ENCODE results near the gene OTOP2. TPM values are rescaled to one million over a fixed set of nuclear protein-coding genes. Genes with fewer than 3 reads are reported as not detected.

OTOP2 gene
- total and polyA plus RNA-seq, 9 of the 15 experiments (the other 6 are each of a cell fraction or from before 2014, with no cell fraction given): 0.04 to 0.36 (median 0.14) TPM; not detected in 1

- TF ChIP-seq TCFL5 (CRISPR knock-in tag; conservative IDR thresholded peaks at IDR 0.05) (no peak), NUFIP1 (IDR thresholded peaks at IDR 0.05; ENCODE audit: partially characterized antibody) (no peak), CHD2 (IDR thresholded peaks at IDR 0.05; ENCODE audit: low read depth, low read length) (no peak), BRD9 (IDR thresholded peaks at IDR 0.05; ENCODE audit: low read depth, partially characterized antibody) (peak; percentile 45), JUN (IDR thresholded peaks at IDR 0.05; ENCODE audit: borderline replicate concordance, low read depth, low read length) (peak; percentile 54; the same call in 1 of the 2 replicates), JUN (CRISPR knock-in tag; IDR thresholded peaks at IDR 0.05; ENCODE audit: borderline replicate concordance) (no peak), ILK (tag; IDR thresholded peaks at IDR 0.05; ENCODE audit: borderline replicate concordance, low read depth) (no peak), STAG1 (CRISPR knock-in tag; IDR thresholded peaks at IDR 0.05; ENCODE audit: borderline replicate concordance) (peak; percentile 93), ZNF766 (CRISPR knock-in tag; conservative IDR thresholded peaks at IDR 0.05) (no peak), CREB5 (CRISPR knock-in tag; IDR thresholded peaks at IDR 0.05) (no peak), ETV5 (CRISPR knock-in tag; IDR thresholded peaks at IDR 0.05; ENCODE audit: low read depth) (no peak), SREBF1 (IDR thresholded peaks at IDR 0.05; ENCODE audit: borderline replicate concordance, low read depth, low read length) (peak; percentile 63; the same call in 1 of the 2 replicates), SPI1 (IDR thresholded peaks at IDR 0.05; ENCODE audit: borderline replicate concordance, low read depth, low read length) (no peak), DACH1 (IDR thresholded peaks at IDR 0.05; ENCODE audit: partially characterized antibody) (no peak), JUNB (CRISPR knock-in tag; conservative IDR thresholded peaks at IDR 0.05) (no peak), PRDM10 (IDR thresholded peaks at IDR 0.05; ENCODE audit: partially characterized antibody) (peak; percentile 21), ZNF717 (CRISPR knock-in tag; IDR thresholded peaks at IDR 0.05) (no peak), THRAP3 (IDR thresholded peaks at IDR 0.05; ENCODE audit: borderline replicate concordance) (no peak), UBTF (IDR thresholded peaks at IDR 0.05; ENCODE audit: borderline replicate concordance in 1 of 2, low read depth in 2 of 2, low read length in 2 of 2) (no peak), SETDB1 (IDR thresholded peaks at IDR 0.05; ENCODE audit: low read length) (no peak), ZC3H4 (CRISPR knock-in tag; IDR thresholded peaks at IDR 0.05; ENCODE audit: borderline replicate concordance) (no peak), BHLHE40 (IDR thresholded peaks at IDR 0.05; ENCODE audit: low read length) (peak; percentile 100)
These were observed 36.7 kb downstream of the OTOP2 start (continued) for GRCh38 chr17:74960570-74961342.
